Caki2 (cell line): ENCODE measurements around the gene CLEC14A. TPM values are rescaled to one million over a fixed set of nuclear protein-coding genes. Genes with fewer than 3 reads are reported as not detected.

Source experiments
- DNase-seq: peaks from one replicate; pipeline ENCODE4 v3.0.0-alpha.2; 2015; ENCODE audit warnings: low read depth
- in situ Hi-C: cut with HindIII; loops from 2 replicates; pipeline ENCODE4 v1.10.0; 2016; ENCODE audit warnings: low sequenced_read_pairs, low pct_unique_long_range_greater_than_20kb, mixed read lengths
- total RNA-seq: library from RNA; depleted of rRNA; stranded (reverse); fragments of >200 nt; shearing (Covaris generic); gene quantifications from 2 replicates; pipeline ENCODE4 v1.2.3, GENCODE V29; 2014; ENCODE audit warnings: low replicate concordance

Gene CLEC14A
- total RNA-seq, 1 experiment from 2014 or later: not detected

GRCh38 chr14:38252066-38252710 is 3.7 kb downstream of the CLEC14A start:
- in situ Hi-C loops: no loop called here

GRCh38 chr14:38250331-38250730 is 5.6 kb downstream of the CLEC14A start:
- no peak for DNase-seq
- in situ Hi-C loops: no loop called here

More at GRCh38 chr14:38252066-38252710, 3.7 kb downstream of the CLEC14A start:
- no peak for DNase-seq

- DNase-seq: no peak
- in situ Hi-C loops: no loop called here
Measured at GRCh38 chr14:38248321-38249028, 7.4 kb downstream of the CLEC14A start.

- DNase-seq: no peak
- in situ Hi-C loops: no loop called here
Measured at GRCh38 chr14:38243696-38244240, 12.1 kb downstream of the CLEC14A start.

- no peak for DNase-seq
- in situ Hi-C loops: no loop called here
Measured at GRCh38 chr14:38238878-38239277, 17.0 kb downstream of the CLEC14A start.

- in situ Hi-C loops: no loop called here
- DNase-seq: no peak
Measured at GRCh38 chr14:38238332-38238731, 17.6 kb downstream of the CLEC14A start.

GRCh38 chr14:38233218-38233617 is 22.7 kb downstream of the CLEC14A start:
- in situ Hi-C loops: no loop called here

GRCh38 chr14:38226366-38226765 is 29.5 kb downstream of the CLEC14A start:
- in situ Hi-C loops: no loop called here
- no peak for DNase-seq

More at GRCh38 chr14:38233218-38233617, 22.7 kb downstream of the CLEC14A start:
- no peak for DNase-seq

- DNase-seq: no peak
- in situ Hi-C loops: no loop called here
Measured at GRCh38 chr14:38225946-38226345, 29.9 kb downstream of the CLEC14A start.

- DNase-seq: no peak
- in situ Hi-C loops: no loop called here
Measured at GRCh38 chr14:38224338-38224737, 31.6 kb downstream of the CLEC14A start.

- DNase-seq: no peak
- in situ Hi-C loops: no loop called here
Measured at GRCh38 chr14:38221077-38221476, 34.8 kb downstream of the CLEC14A start.

- in situ Hi-C loops: no loop called here
- DNase-seq: no peak
Measured at GRCh38 chr14:38217553-38217952, 38.3 kb downstream of the CLEC14A start.

- DNase-seq: no peak
- in situ Hi-C loops: no loop called here
Measured at GRCh38 chr14:38213001-38213400, 42.9 kb downstream of the CLEC14A start.

- in situ Hi-C loops: no loop called here
- no peak for DNase-seq
Measured at GRCh38 chr14:38212111-38212510, 43.8 kb downstream of the CLEC14A start.

GRCh38 chr14:38211255-38211735 is 44.6 kb downstream of the CLEC14A start:
- in situ Hi-C loops: no loop called here
- DNase-seq: no peak

- in situ Hi-C loops: no loop called here
- no peak for DNase-seq
Measured at GRCh38 chr14:38210587-38211216, 45.2 kb downstream of the CLEC14A start.

- DNase-seq: no peak
- in situ Hi-C loops: no loop called here
Measured at GRCh38 chr14:38209572-38210557, 46.0 kb downstream of the CLEC14A start.
